H9 (cell line): ENCODE results near the gene WFS1. TPM values are rescaled to one million over a fixed set of nuclear protein-coding genes. Genes with fewer than 3 reads are reported as not detected.

Source experiments
- DNase-seq: peaks from one replicate; pipeline ENCODE4 v3.0.0-alpha.2; 2017
- H2AFZ ChIP-seq: one replicate; pipeline ENCODE4 v1.6.1; 2013; ENCODE audit warnings: mild to moderate bottlenecking, low read length, control low read depth, moderate library complexity
- H2AK5ac ChIP-seq: 2 replicates; pipeline ENCODE4 v1.6.1; 2013; ENCODE audit warnings: low read length, control low read depth, mixed read lengths; ENCODE audit not compliant: insufficient read length
- H2BK120ac ChIP-seq: one replicate; pipeline ENCODE4 v1.6.1; 2013; ENCODE audit warnings: low read depth, mild to moderate bottlenecking, low read length, control low read depth, inconsistent platforms; ENCODE audit not compliant: poor library complexity, severe bottlenecking
- H2BK12ac ChIP-seq: 2 replicates; pipeline ENCODE4 v1.6.1; 2013; ENCODE audit warnings: low read length, control low read depth, mixed read lengths, low read depth; ENCODE audit not compliant: insufficient read length
- H2BK15ac ChIP-seq: 2 replicates; pipeline ENCODE4 v1.6.1; 2013; ENCODE audit warnings: low read depth, low read length, control low read depth
- H2BK20ac ChIP-seq: one replicate; pipeline ENCODE4 v1.6.1; 2013; ENCODE audit warnings: low read depth, mild to moderate bottlenecking, low read length, control low read depth, inconsistent platforms; ENCODE audit not compliant: poor library complexity, severe bottlenecking
- H2BK5ac ChIP-seq: 2 replicates; pipeline ENCODE4 v1.6.1; 2013; ENCODE audit warnings: low read length, control low read depth, mixed read lengths; ENCODE audit not compliant: insufficient read length
- H3K14ac ChIP-seq: 2 replicates; pipeline ENCODE4 v1.6.1; 2013; ENCODE audit warnings: low read length, control low read depth; ENCODE audit not compliant: insufficient read depth
- H3K18ac ChIP-seq: 2 replicates; pipeline ENCODE4 v1.6.1; 2013; ENCODE audit warnings: low read depth, mild to moderate bottlenecking, mixed read lengths, low read length, control low read depth; ENCODE audit not compliant: insufficient read length
- H3K23ac ChIP-seq: 2 replicates; pipeline ENCODE4 v1.6.1; 2013; ENCODE audit warnings: low read length, control low read depth, mixed read lengths, low read depth; ENCODE audit not compliant: insufficient read length
- H3K23me2 ChIP-seq: 2 replicates; pipeline ENCODE4 v1.6.1; 2013; ENCODE audit warnings: low read depth, mild to moderate bottlenecking, mixed read lengths, low read length, control low read depth; ENCODE audit not compliant: insufficient read length, poor library complexity, severe bottlenecking
- H3K27ac ChIP-seq: 2 replicates; pipeline ENCODE4 v1.5.1; 2013; ENCODE audit warnings: low read length, control low read depth, mixed read lengths, low read depth; ENCODE audit not compliant: insufficient read length
- H3K27me3 ChIP-seq: 2 replicates; pipeline ENCODE4 v1.6.1; 2013; ENCODE audit warnings: low read length, control low read depth, inconsistent platforms; ENCODE audit not compliant: insufficient read depth
- H3K4ac ChIP-seq: 2 replicates; pipeline ENCODE4 v1.6.1; 2013; ENCODE audit warnings: low read depth, mild to moderate bottlenecking, control low read depth, inconsistent platforms, low read length, moderate library complexity
- H3K4me1 ChIP-seq: 2 replicates; pipeline ENCODE4 v1.6.1; 2013; ENCODE audit warnings: low read length, control low read depth, inconsistent platforms; ENCODE audit not compliant: insufficient read depth
- H3K4me2 ChIP-seq: 2 replicates; pipeline ENCODE4 v1.6.1; 2013; ENCODE audit warnings: low read length, control low read depth, mixed read lengths; ENCODE audit not compliant: insufficient read length, insufficient read depth
- H3K56ac ChIP-seq: 2 replicates; pipeline ENCODE4 v1.6.1; 2013; ENCODE audit warnings: low read depth, mild to moderate bottlenecking, mixed read lengths, low read length, control low read depth; ENCODE audit not compliant: insufficient read length
- H3K79me1 ChIP-seq: 2 replicates; pipeline ENCODE4 v1.6.1; 2013; ENCODE audit warnings: low read depth, mild to moderate bottlenecking, moderate library complexity, low read length, control low read depth, inconsistent platforms; ENCODE audit not compliant: insufficient read depth, poor library complexity, severe bottlenecking
- H3K79me2 ChIP-seq: 2 replicates; pipeline ENCODE4 v1.6.1; 2013; ENCODE audit warnings: low read length, control low read depth, inconsistent platforms; ENCODE audit not compliant: insufficient read depth
- H3K9ac ChIP-seq: 2 replicates; pipeline ENCODE4 v1.6.1; 2013; ENCODE audit warnings: low read length, control low read depth, mixed read lengths; ENCODE audit not compliant: insufficient read length; ENCODE audit errors: extremely low read depth
- H3K9me3 ChIP-seq: one replicate; pipeline ENCODE4 v1.6.1; 2013; ENCODE audit warnings: low read depth, low read length, inconsistent platforms; ENCODE audit not compliant: control insufficient read depth
- H3T11ph ChIP-seq: one replicate; pipeline ENCODE4 v1.6.1; 2013; ENCODE audit warnings: mild to moderate bottlenecking, low read length, control low read depth, inconsistent platforms
- H4K20me1 ChIP-seq: one replicate; pipeline ENCODE4 v1.6.1; 2013; ENCODE audit not compliant: control insufficient read depth, insufficient read length, insufficient read depth
- H4K5ac ChIP-seq: 2 replicates; pipeline ENCODE4 v1.6.1; 2013; ENCODE audit warnings: low read depth, mild to moderate bottlenecking, mixed read lengths, low read length, control low read depth; ENCODE audit not compliant: insufficient read length
- H4K8ac ChIP-seq: replicated peaks from 2 replicates; pipeline ENCODE4 v1.6.1; 2013; ENCODE audit warnings: low read length, control low read depth, mixed read lengths, low read depth; ENCODE audit not compliant: insufficient read length
- H4K91ac ChIP-seq: 2 replicates; pipeline ENCODE4 v1.6.1; 2013; ENCODE audit warnings: low read depth, mild to moderate bottlenecking, moderate library complexity, mixed read lengths, low read length, control low read depth; ENCODE audit not compliant: insufficient read length
- H3K27ac Mint-ChIP-seq, 3 experiments: 2 replicates in 2 of 3; 3 replicates in 1 of 3; pipeline ENCODE4 v1.8.0; 2020 to 2021; ENCODE audit warnings: mixed read lengths in 3 of 3, mild to moderate bottlenecking in 1 of 3, moderate library complexity in 1 of 3
- H3K27me3 Mint-ChIP-seq: 2 replicates; pipeline ENCODE4 v1.8.0; 2021; ENCODE audit warnings: low read depth, mild to moderate bottlenecking, moderate library complexity, mixed read lengths
- H3K36me3 Mint-ChIP-seq, 3 experiments: 2 replicates in 2 of 3; 3 replicates in 1 of 3; pipeline ENCODE4 v1.8.0; 2020 to 2021; ENCODE audit warnings: low read depth in 3 of 3, mixed read lengths in 3 of 3; ENCODE audit not compliant: insufficient read depth in 1 of 3
- H3K4me1 Mint-ChIP-seq, 2 experiments: 2 replicates each; pipeline ENCODE4 v1.8.0; 2020; ENCODE audit warnings: mixed read lengths in 2 of 2
- H3K4me3 Mint-ChIP-seq, 2 experiments: 2 replicates in 1 of 2; 3 replicates in 1 of 2; pipeline ENCODE4 v1.8.0; 2020 to 2021; ENCODE audit warnings: mild to moderate bottlenecking in 2 of 2, mixed read lengths in 2 of 2, moderate library complexity in 1 of 2
- H3K9me3 Mint-ChIP-seq, 2 experiments: 2 replicates in 1 of 2; 3 replicates in 1 of 2; pipeline ENCODE4 v1.8.0; 2020; ENCODE audit warnings: mild to moderate bottlenecking in 2 of 2, mixed read lengths in 2 of 2, moderate library complexity in 1 of 2
- CTCF ChIP-seq: fragments of 200-600 bp; sonication (generic); conservative IDR thresholded peaks from 3 replicates; pipeline ENCODE4 v1.8.0; 2021; ENCODE audit warnings: antibody characterized with exemption, mild to moderate bottlenecking
- WGBS: extraction: QIAGEN DNeasy Blood & Tissue Kit; methylation state at CpG from one replicate; pipeline ENCODE4 v1.1.7; 2013; ENCODE audit warnings: missing lambda C conversion rate, low lambda C conversion rate, mixed read lengths; ENCODE audit not compliant: insufficient read length; ENCODE audit errors: extremely low coverage; 5-methylcytosine and 5-hydroxymethylcytosine counted together
- total RNA-seq: library from RNA; stranded (reverse); gene quantifications from 2 replicates; pipeline ENCODE4 v1.2.1, GENCODE V29; 2021

Gene WFS1
- total RNA-seq, 1 experiment from 2014 or later: 18.9 TPM

GRCh38 chr4:6253111-6253510 lies 16.5 kb upstream of the WFS1 start:
- no CpG with 5 or more reads among the region's 6 CpGs for WGBS
- peaks cover 5% of the 10 kb centered on the region for H3K27me3 Mint-ChIP-seq
- no peak overlapping the region for H2BK12ac ChIP-seq

More at GRCh38 chr4:6253111-6253510, 16.5 kb upstream of the WFS1 start:
- Histone ChIP-seq H3K4me1 (no peaks in the 10 kb centered on the region), H3T11ph (no peak overlapping the region), H2BK5ac (no peak overlapping the region), H3K9ac (no peak overlapping the region), H3K56ac (no peak overlapping the region), H3K4me2 (no peak overlapping the region), H3K23ac (no peak overlapping the region), H2BK15ac (no peak overlapping the region), H2BK120ac (no peak overlapping the region), H2BK20ac (no peak overlapping the region), H3K9me3 (no peaks in the 10 kb centered on the region), H4K8ac (no peak overlapping the region), H4K20me1 (no peaks in the 10 kb centered on the region), H3K27me3 (no peaks in the 10 kb centered on the region), H2AK5ac (no peak overlapping the region), H3K4ac (no peak overlapping the region), H4K91ac (no peak overlapping the region), H4K5ac (no peak overlapping the region), H3K14ac (no peak overlapping the region), H3K79me1 (no peaks in the 10 kb centered on the region), H3K23me2 (no peaks in the 10 kb centered on the region), H3K18ac (no peak overlapping the region), H3K27ac (no peak overlapping the region), H2AFZ (no peak overlapping the region), H3K79me2 (no peaks in the 10 kb centered on the region)
- no peak for DNase-seq
- Mint-ChIP-seq H3K9me3 (no peaks in the 10 kb centered on the region), H3K4me3 (no peak overlapping the region), H3K36me3 (no peaks in the 10 kb centered on the region; a peak in 1 of 7 replicates), H3K4me1 (peaks cover 24 to 29% of the 10 kb centered on the region in 2 experiments), H3K27ac (peak overlapping the region in 1 of 3 experiments; percentile 32; a peak in 1 of 7 replicates)
- no peak for TF ChIP-seq CTCF
